H1 (cell line): ENCODE measurements around the gene COX7A1. TPM values are rescaled to one million over a fixed set of nuclear protein-coding genes. Genes with fewer than 3 reads are reported as not detected.

Source experiments
- BCL11A ChIP-seq, 2 experiments: IDR thresholded peaks; one replicate each; pipeline ENCODE4 v1.6.1; 2011; ENCODE audit warnings: low read depth in 2 of 2, low read length in 2 of 2, mild to moderate bottlenecking in 2 of 2
- BRCA1 ChIP-seq: IDR thresholded peaks from 2 replicates; pipeline ENCODE4 v1.6.1; 2012; ENCODE audit warnings: low read depth, low read length, improper control_type of control experiment
- CEBPB ChIP-seq: IDR thresholded peaks from 2 replicates; pipeline ENCODE4 v1.6.1; 2012; ENCODE audit warnings: low read depth, low read length
- EP300 ChIP-seq, 2 experiments: IDR thresholded peaks; 1 replicate in 1 of 2; 2 replicates in 1 of 2; pipeline ENCODE4 v1.6.1; 2011 to 2012; ENCODE audit warnings: low read depth in 2 of 2, low read length in 2 of 2, mild to moderate bottlenecking in 2 of 2, borderline replicate concordance in 1 of 2, inconsistent platforms in 1 of 2, moderate library complexity in 1 of 2
- RBBP5 ChIP-seq: IDR thresholded peaks from 2 replicates; pipeline ENCODE4 v1.7.1; 2012; ENCODE audit warnings: low read depth, mild to moderate bottlenecking, inconsistent platforms, low read length, moderate library complexity, borderline replicate concordance
- SIN3A ChIP-seq, 2 experiments: IDR thresholded peaks in 1 of 2; conservative IDR thresholded peaks in 1 of 2; 2 replicates each; pipeline ENCODE4 v1.6.1; 2011 to 2012; ENCODE audit warnings: low read length in 2 of 2, improper control_type of control experiment in 1 of 2, low read depth in 1 of 2, mild to moderate bottlenecking in 1 of 2
- SIRT6 ChIP-seq: IDR thresholded peaks from one replicate; pipeline ENCODE4 v1.7.1; 2012; ENCODE audit warnings: low read length, inconsistent platforms
- SIX5 ChIP-seq: IDR thresholded peaks from 2 replicates; pipeline ENCODE4 v1.6.1; 2011; ENCODE audit warnings: mild to moderate bottlenecking, low read depth, low read length
- TCF12 ChIP-seq: IDR thresholded peaks from 2 replicates; pipeline ENCODE4 v1.6.1; 2011; ENCODE audit warnings: low read depth, mild to moderate bottlenecking, low read length
- polyA plus RNA-seq, 7 experiments: library from polyadenylated mRNA; depleted of rRNA in 3 of 7; stranded (reverse) in 5 of 7; unstranded in 2 of 7; fragments of >200 nt in 5 of 7; fragments of 200-250 nt in 2 of 7; gene quantifications; 1 replicate in 5 of 7; 2 replicates in 1 of 7; 4 replicates in 1 of 7; pipeline versions ENCODE4 v1.2.1 to v1.2.3, GENCODE V29; 2011 to 2013; ENCODE audit warnings: missing spikeins in 2 of 7, mixed read lengths in 2 of 7
- total RNA-seq: library from RNA; stranded (reverse); fragmentation: NEBNext Ultra II Directional; extraction: Animal tissue kit (Norgen Biotek cat#: 25700); gene quantifications from 2 replicates; pipeline ENCODE4 v1.2.1, GENCODE V29; 2021
- TF ChIP-seq, protein P1 (sequence below): fragments of 300-600 bp; sonication (generic); IDR thresholded peaks from 2 replicates; pipeline ENCODE4 v1.7.1; 2012; ENCODE audit warnings: low read length, moderate library complexity, mild to moderate bottlenecking, inconsistent platforms; ENCODE audit not compliant: insufficient replicate concordance
- TF ChIP-seq, protein P2 (sequence below): IDR thresholded peaks from 2 replicates; pipeline ENCODE4 v1.6.1; 2012; ENCODE audit warnings: inconsistent platforms

The COX7A1 gene
- total and polyA plus RNA-seq, 2 of the 8 experiments (the other 6 are each of a cell fraction or from before 2014, with no cell fraction given) = 0.60 TPM

DNA sequence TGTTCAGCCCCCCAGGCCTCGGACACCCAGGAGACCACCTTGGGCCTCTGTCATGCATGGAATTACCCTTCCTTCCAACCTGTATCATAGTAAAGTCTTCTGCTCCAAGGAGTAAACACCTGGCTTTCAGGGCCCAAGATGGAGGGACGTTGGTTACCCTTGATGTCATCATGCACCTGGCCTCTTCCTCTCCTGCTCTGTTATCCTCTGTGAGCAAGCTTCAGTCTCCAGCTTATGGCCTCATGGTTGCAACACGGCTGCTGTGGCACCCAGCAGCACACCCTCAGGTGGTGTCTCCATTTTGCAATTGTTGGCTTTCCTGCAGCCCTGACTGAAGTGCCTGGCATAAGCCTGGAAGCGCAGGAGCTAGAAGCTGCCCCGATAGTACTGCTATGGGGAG, 45.3 kb downstream of the COX7A1 start (continued):
- TF ChIP-seq, protein P1, sequence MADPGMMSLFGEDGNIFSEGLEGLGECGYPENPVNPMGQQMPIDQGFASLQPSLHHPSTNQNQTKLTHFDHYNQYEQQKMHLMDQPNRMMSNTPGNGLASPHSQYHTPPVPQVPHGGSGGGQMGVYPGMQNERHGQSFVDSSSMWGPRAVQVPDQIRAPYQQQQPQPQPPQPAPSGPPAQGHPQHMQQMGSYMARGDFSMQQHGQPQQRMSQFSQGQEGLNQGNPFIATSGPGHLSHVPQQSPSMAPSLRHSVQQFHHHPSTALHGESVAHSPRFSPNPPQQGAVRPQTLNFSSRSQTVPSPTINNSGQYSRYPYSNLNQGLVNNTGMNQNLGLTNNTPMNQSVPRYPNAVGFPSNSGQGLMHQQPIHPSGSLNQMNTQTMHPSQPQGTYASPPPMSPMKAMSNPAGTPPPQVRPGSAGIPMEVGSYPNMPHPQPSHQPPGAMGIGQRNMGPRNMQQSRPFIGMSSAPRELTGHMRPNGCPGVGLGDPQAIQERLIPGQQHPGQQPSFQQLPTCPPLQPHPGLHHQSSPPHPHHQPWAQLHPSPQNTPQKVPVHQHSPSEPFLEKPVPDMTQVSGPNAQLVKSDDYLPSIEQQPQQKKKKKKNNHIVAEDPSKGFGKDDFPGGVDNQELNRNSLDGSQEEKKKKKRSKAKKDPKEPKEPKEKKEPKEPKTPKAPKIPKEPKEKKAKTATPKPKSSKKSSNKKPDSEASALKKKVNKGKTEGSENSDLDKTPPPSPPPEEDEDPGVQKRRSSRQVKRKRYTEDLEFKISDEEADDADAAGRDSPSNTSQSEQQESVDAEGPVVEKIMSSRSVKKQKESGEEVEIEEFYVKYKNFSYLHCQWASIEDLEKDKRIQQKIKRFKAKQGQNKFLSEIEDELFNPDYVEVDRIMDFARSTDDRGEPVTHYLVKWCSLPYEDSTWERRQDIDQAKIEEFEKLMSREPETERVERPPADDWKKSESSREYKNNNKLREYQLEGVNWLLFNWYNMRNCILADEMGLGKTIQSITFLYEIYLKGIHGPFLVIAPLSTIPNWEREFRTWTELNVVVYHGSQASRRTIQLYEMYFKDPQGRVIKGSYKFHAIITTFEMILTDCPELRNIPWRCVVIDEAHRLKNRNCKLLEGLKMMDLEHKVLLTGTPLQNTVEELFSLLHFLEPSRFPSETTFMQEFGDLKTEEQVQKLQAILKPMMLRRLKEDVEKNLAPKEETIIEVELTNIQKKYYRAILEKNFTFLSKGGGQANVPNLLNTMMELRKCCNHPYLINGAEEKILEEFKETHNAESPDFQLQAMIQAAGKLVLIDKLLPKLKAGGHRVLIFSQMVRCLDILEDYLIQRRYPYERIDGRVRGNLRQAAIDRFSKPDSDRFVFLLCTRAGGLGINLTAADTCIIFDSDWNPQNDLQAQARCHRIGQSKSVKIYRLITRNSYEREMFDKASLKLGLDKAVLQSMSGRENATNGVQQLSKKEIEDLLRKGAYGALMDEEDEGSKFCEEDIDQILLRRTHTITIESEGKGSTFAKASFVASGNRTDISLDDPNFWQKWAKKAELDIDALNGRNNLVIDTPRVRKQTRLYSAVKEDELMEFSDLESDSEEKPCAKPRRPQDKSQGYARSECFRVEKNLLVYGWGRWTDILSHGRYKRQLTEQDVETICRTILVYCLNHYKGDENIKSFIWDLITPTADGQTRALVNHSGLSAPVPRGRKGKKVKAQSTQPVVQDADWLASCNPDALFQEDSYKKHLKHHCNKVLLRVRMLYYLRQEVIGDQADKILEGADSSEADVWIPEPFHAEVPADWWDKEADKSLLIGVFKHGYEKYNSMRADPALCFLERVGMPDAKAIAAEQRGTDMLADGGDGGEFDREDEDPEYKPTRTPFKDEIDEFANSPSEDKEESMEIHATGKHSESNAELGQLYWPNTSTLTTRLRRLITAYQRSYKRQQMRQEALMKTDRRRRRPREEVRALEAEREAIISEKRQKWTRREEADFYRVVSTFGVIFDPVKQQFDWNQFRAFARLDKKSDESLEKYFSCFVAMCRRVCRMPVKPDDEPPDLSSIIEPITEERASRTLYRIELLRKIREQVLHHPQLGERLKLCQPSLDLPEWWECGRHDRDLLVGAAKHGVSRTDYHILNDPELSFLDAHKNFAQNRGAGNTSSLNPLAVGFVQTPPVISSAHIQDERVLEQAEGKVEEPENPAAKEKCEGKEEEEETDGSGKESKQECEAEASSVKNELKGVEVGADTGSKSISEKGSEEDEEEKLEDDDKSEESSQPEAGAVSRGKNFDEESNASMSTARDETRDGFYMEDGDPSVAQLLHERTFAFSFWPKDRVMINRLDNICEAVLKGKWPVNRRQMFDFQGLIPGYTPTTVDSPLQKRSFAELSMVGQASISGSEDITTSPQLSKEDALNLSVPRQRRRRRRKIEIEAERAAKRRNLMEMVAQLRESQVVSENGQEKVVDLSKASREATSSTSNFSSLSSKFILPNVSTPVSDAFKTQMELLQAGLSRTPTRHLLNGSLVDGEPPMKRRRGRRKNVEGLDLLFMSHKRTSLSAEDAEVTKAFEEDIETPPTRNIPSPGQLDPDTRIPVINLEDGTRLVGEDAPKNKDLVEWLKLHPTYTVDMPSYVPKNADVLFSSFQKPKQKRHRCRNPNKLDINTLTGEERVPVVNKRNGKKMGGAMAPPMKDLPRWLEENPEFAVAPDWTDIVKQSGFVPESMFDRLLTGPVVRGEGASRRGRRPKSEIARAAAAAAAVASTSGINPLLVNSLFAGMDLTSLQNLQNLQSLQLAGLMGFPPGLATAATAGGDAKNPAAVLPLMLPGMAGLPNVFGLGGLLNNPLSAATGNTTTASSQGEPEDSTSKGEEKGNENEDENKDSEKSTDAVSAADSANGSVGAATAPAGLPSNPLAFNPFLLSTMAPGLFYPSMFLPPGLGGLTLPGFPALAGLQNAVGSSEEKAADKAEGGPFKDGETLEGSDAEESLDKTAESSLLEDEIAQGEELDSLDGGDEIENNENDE = no peak
- no peak for TF ChIP-seq TCF12
- TF ChIP-seq RBBP5 = no peak
- no peak for TF ChIP-seq SIN3A (conservative IDR thresholded peaks at IDR 0.05 in 1 of 2, IDR thresholded peaks at IDR 0.05 in 1 of 2; ENCODE audit: low read depth in 1 of 2, low read length in 2 of 2)
- TF ChIP-seq, protein P2, sequence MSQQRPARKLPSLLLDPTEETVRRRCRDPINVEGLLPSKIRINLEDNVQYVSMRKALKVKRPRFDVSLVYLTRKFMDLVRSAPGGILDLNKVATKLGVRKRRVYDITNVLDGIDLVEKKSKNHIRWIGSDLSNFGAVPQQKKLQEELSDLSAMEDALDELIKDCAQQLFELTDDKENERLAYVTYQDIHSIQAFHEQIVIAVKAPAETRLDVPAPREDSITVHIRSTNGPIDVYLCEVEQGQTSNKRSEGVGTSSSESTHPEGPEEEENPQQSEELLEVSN = no peak
- TF ChIP-seq EP300 (IDR thresholded peaks at IDR 0.05; ENCODE audit: borderline replicate concordance in 1 of 2, low read depth in 2 of 2, low read length in 2 of 2) = no peak
- TF ChIP-seq SIRT6 = no peak
- TF ChIP-seq BCL11A (IDR thresholded peaks at IDR 0.05; ENCODE audit: low read depth in 2 of 2, low read length in 2 of 2) = no peak
- no peak for TF ChIP-seq CEBPB
- TF ChIP-seq BRCA1 = no peak
- TF ChIP-seq SIX5 = no peak
